CD14-positive monocyte (primary cell): Measurements from ENCODE around the gene SLC6A11. TPM values are rescaled to one million over a fixed set of nuclear protein-coding genes. Genes with fewer than 3 reads are reported as not detected.

Source experiments
- DNase-seq, 3 donors: peaks; one replicate each; pipeline ENCODE4 v3.0.0-alpha.2; 2011 to 2022
- H2AFZ ChIP-seq: 2 replicates; pipeline ENCODE4 v1.6.0; 2012; ENCODE audit warnings: mild to moderate bottlenecking, low read depth, low read length, inconsistent platforms; ENCODE audit not compliant: insufficient read depth, poor library complexity, severe bottlenecking
- H3K27ac ChIP-seq, 2 donors: 1 replicate in 1 of 2; 2 replicates in 1 of 2; pipeline ENCODE4 v1.5.1; 2012 to 2013; ENCODE audit warnings: low read length in 2 of 2, control low read depth in 1 of 2, inconsistent platforms in 1 of 2, low read depth in 1 of 2, mild to moderate bottlenecking in 1 of 2
- H3K27me3 ChIP-seq, 2 donors: one replicate each; pipeline versions ENCODE4 v1.6.0 to v1.6.1; 2011 to 2013; ENCODE audit warnings: low read length in 2 of 2; ENCODE audit not compliant: control insufficient read depth in 2 of 2, insufficient read depth in 2 of 2
- H3K36me3 ChIP-seq, 2 donors: replicated peaks in 1 of 2; 1 replicate in 1 of 2; 2 replicates in 1 of 2; pipeline versions ENCODE4 v1.5.1 to v1.6.1; 2012 to 2013; ENCODE audit warnings: low read length in 2 of 2, control low read depth in 1 of 2, inconsistent platforms in 1 of 2, mild to moderate bottlenecking in 1 of 2; ENCODE audit not compliant: insufficient read depth in 2 of 2, control insufficient read depth in 1 of 2
- H3K4me1 ChIP-seq, 2 donors: 1 replicate in 1 of 2; 2 replicates in 1 of 2; pipeline versions ENCODE4 v1.5.1 to v1.6.1; 2012 to 2013; ENCODE audit warnings: low read length in 2 of 2, control low read depth in 1 of 2, inconsistent platforms in 1 of 2, mild to moderate bottlenecking in 1 of 2, moderate library complexity in 1 of 2; ENCODE audit not compliant: insufficient read depth in 2 of 2, control insufficient read depth in 1 of 2
- H3K4me2 ChIP-seq: replicated peaks from 2 replicates; pipeline ENCODE3; 2012; ENCODE audit warnings: low read length, moderate library complexity, mild to moderate bottlenecking; ENCODE audit not compliant: poor library complexity, severe bottlenecking; ENCODE audit errors: extremely low read depth
- H3K4me3 ChIP-seq, 3 experiments: fragments of 200-600 bp in 1 of 3; sonication (generic) in 1 of 3; replicated peaks in 1 of 3; 1 replicate in 2 of 3; 2 replicates in 1 of 3; pipeline ENCODE4 v1.5.1; 2011 to 2013; ENCODE audit warnings: low read length in 3 of 3, mild to moderate bottlenecking in 3 of 3, control low read depth in 2 of 3, low read depth in 2 of 3, inconsistent platforms in 1 of 3, moderate library complexity in 1 of 3
- H3K79me2 ChIP-seq: 2 replicates; pipeline ENCODE4 v1.6.0; 2012; ENCODE audit warnings: mild to moderate bottlenecking, control low read depth, inconsistent platforms, low read length, moderate library complexity; ENCODE audit not compliant: insufficient read depth
- H3K9ac ChIP-seq: 2 replicates; pipeline ENCODE4 v1.6.0; 2017; ENCODE audit warnings: low read length, mild to moderate bottlenecking; ENCODE audit not compliant: insufficient read depth, poor library complexity, severe bottlenecking
- H3K9me3 ChIP-seq, 2 donors: replicated peaks in 1 of 2; 1 replicate in 1 of 2; 2 replicates in 1 of 2; pipeline versions ENCODE4 v1.5.1 to v1.6.1; 2012 to 2013; ENCODE audit warnings: low read length in 2 of 2, control low read depth in 1 of 2; ENCODE audit not compliant: control insufficient read depth in 1 of 2, insufficient read depth in 1 of 2
- H4K20me1 ChIP-seq: 2 replicates; pipeline ENCODE4 v1.6.0; 2012; ENCODE audit warnings: mild to moderate bottlenecking, low read length, control low read depth, moderate library complexity; ENCODE audit not compliant: insufficient read depth
- H3K27ac Mint-ChIP-seq, 7 donors: one replicate each; pipeline ENCODE4 v1.8.0; 2020; ENCODE audit warnings: mild to moderate bottlenecking in 7 of 7, mixed read lengths in 7 of 7, moderate library complexity in 6 of 7, inconsistent platforms in 2 of 7
- H3K27me3 Mint-ChIP-seq, 3 donors: one replicate each; pipeline ENCODE4 v1.8.0; 2021 to 2022; ENCODE audit warnings: low read depth in 3 of 3, mild to moderate bottlenecking in 3 of 3, mixed read lengths in 3 of 3, moderate library complexity in 3 of 3, inconsistent platforms in 1 of 3
- H3K36me3 Mint-ChIP-seq, 2 donors: one replicate each; pipeline ENCODE4 v1.8.0; 2020; ENCODE audit warnings: mixed read lengths in 2 of 2, inconsistent platforms in 1 of 2, mild to moderate bottlenecking in 1 of 2
- H3K4me1 Mint-ChIP-seq: one replicate; pipeline ENCODE4 v1.8.0; 2020; ENCODE audit warnings: mild to moderate bottlenecking, mixed read lengths
- H3K4me3 Mint-ChIP-seq, 2 donors: one replicate each; pipeline ENCODE4 v1.8.0; 2020; ENCODE audit warnings: mild to moderate bottlenecking in 2 of 2, mixed read lengths in 2 of 2, moderate library complexity in 1 of 2
- H3K9me3 Mint-ChIP-seq, 7 donors: one replicate each; pipeline ENCODE4 v1.8.0; 2020 to 2022; ENCODE audit warnings: mixed read lengths in 7 of 7, mild to moderate bottlenecking in 6 of 7, moderate library complexity in 6 of 7, inconsistent platforms in 2 of 7
- WGBS: methylation state at CpG from one replicate; pipeline ENCODE4 v1.1.5; 2013; ENCODE audit warnings: missing lambda C conversion rate; ENCODE audit not compliant: insufficient coverage; 5-methylcytosine and 5-hydroxymethylcytosine counted together
- intact Hi-C, 2 donors: fragments of 100-400 bp; cut with micrococcal nuclease; formaldehyde crosslinking; loops; one replicate each; pipeline versions ENCODE4 v1.15.0 to v1.15.1; 2023
- polyA plus RNA-seq, 3 donors: library from polyadenylated mRNA; depleted of rRNA in 1 of 3; unstranded in 2 of 3; stranded (reverse) in 1 of 3; fragments of 300-500 nt in 2 of 3; fragments of >200 nt in 1 of 3; fragmentation: Illumina TruSeq in 2 of 3; gene quantifications; 1 replicate in 2 of 3; 2 replicates in 1 of 3; pipeline ENCODE4 v1.2.3, GENCODE V29; 2012 to 2021
- TF ChIP-seq, protein P1 (sequence below): fragments of 200-600 bp; IDR thresholded peaks from one replicate; pipeline ENCODE4 v1.8.0; 2022; ENCODE audit warnings: antibody characterized with exemption, mild to moderate bottlenecking

Gene SLC6A11
- polyA plus RNA-seq, 3 donors: not detected

DNA sequence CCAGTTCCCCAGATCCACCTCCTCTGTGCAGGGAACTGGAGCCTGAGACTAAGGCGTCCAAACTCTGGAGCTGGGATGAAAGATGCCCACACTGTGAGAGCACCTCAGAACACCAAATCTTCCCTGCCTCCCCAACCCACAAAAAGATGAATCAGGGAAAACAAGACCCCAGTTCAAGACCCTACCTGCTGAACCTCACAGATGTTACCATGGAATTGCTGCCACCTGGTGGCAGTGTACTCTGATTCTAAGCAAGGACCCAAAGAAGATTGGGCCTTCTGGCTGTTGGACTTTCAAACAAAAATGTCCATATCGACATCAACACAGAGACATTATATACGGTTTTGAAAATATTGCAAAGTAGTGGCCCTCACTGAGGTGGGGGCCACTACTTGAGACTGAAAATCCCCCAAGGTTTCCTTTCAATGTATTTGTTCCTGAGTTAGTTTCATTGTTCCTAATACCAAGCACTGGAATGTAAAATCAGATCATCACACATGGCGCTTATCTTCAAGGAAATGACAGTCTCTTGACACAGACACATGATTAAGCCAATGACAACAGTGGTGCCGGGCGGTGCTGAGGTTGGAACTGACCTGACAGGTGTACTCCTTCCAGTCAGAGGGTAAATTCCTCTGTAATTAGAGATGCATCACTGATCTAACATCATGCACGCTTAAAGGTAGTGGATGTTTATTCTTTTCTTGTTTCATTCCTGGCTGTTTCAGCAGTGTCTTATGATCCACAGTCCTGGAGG lies 67.6 kb downstream of the SLC6A11 start:
- no peak overlapping the region for H3K4me3 Mint-ChIP-seq

DNA sequence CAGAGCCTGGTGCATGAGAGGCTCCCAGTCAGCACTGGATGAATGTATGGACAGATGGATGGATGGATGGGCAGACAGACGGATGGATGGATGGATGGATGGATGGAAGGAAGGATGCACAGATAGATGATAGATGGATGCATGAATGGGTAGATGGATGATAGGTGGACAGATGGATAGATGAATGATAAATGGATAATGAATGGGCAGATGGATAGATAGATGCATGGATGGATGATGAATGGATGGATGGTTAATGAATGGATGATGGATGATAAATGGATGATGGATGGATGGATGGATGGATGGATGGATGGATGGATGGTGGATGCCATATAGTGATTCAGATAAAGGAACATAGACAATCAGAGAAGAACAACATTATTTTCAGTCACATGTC lies 71.0 kb downstream of the SLC6A11 start:
- peaks cover 9% of the 10 kb centered on the region for H3K4me1 Mint-ChIP-seq
- peaks cover 2 to 12% (median 9%) of the 10 kb centered on the region in 7 donors for H3K9me3 Mint-ChIP-seq
- H3K27ac Mint-ChIP-seq: no peak overlapping the region
- intact Hi-C loops: no loop called here
- peaks cover 5 to 12% of the 10 kb centered on the region in 2 donors for H3K9me3 ChIP-seq
- TF ChIP-seq, protein P1, sequence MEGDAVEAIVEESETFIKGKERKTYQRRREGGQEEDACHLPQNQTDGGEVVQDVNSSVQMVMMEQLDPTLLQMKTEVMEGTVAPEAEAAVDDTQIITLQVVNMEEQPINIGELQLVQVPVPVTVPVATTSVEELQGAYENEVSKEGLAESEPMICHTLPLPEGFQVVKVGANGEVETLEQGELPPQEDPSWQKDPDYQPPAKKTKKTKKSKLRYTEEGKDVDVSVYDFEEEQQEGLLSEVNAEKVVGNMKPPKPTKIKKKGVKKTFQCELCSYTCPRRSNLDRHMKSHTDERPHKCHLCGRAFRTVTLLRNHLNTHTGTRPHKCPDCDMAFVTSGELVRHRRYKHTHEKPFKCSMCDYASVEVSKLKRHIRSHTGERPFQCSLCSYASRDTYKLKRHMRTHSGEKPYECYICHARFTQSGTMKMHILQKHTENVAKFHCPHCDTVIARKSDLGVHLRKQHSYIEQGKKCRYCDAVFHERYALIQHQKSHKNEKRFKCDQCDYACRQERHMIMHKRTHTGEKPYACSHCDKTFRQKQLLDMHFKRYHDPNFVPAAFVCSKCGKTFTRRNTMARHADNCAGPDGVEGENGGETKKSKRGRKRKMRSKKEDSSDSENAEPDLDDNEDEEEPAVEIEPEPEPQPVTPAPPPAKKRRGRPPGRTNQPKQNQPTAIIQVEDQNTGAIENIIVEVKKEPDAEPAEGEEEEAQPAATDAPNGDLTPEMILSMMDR: no peak
- no peak overlapping the region for H3K4me3 Mint-ChIP-seq
- no peak overlapping the region for H3K9ac ChIP-seq
- H3K4me3 ChIP-seq: no peak overlapping the region
- no peak overlapping the region for H3K4me2 ChIP-seq
- H3K79me2 ChIP-seq: no peaks in the 10 kb centered on the region
- H3K36me3 Mint-ChIP-seq: no peaks in the 10 kb centered on the region
- H4K20me1 ChIP-seq: no peaks in the 10 kb centered on the region
- no peak overlapping the region for H3K27ac ChIP-seq
- no peak for DNase-seq
- no peaks in the 10 kb centered on the region for H3K36me3 ChIP-seq
- no peak overlapping the region for H2AFZ ChIP-seq
- H3K4me1 ChIP-seq: peaks cover 8 to 17% of the 10 kb centered on the region in 2 donors
- 100% methylated on average over 1 of the region's 1 CpG for WGBS
- peaks cover 0 to 3% (median 0%) of the 10 kb centered on the region in 3 donors for H3K27me3 Mint-ChIP-seq
- H3K27me3 ChIP-seq: no peaks in the 10 kb centered on the region

More for the DNA sequence above, 67.6 kb downstream of the SLC6A11 start:
- no peak overlapping the region for H3K9ac ChIP-seq
- H3K36me3 ChIP-seq: no peaks in the 10 kb centered on the region
- no peak overlapping the region for H3K4me3 ChIP-seq
- H3K4me2 ChIP-seq: no peak overlapping the region
- no peak overlapping the region for H3K27ac Mint-ChIP-seq
- 92% methylated on average over 5 of the region's 7 CpGs for WGBS
- intact Hi-C loops: loop anchor here (5.0 kb wide), 2 partner anchors 121 to 126 kb away; no protein-coding TSS in a partner anchor
- no peak for DNase-seq
- H3K27me3 Mint-ChIP-seq: peaks cover 0 to 5% (median 2%) of the 10 kb centered on the region in 3 donors
- peaks cover 5 to 6% of the 10 kb centered on the region in 2 donors for H3K4me1 ChIP-seq
- H3K36me3 Mint-ChIP-seq: no peaks in the 10 kb centered on the region
- no peaks in the 10 kb centered on the region for H3K79me2 ChIP-seq
- H3K4me1 Mint-ChIP-seq: peaks cover 7% of the 10 kb centered on the region
- no peaks in the 10 kb centered on the region for H3K27me3 ChIP-seq
- H3K9me3 Mint-ChIP-seq: peaks cover 0 to 2% (median 0%) of the 10 kb centered on the region in 7 donors
- no peaks in the 10 kb centered on the region for H3K9me3 ChIP-seq
- TF ChIP-seq, protein P1: peak; percentile 3
- H2AFZ ChIP-seq: no peak overlapping the region
- H4K20me1 ChIP-seq: no peaks in the 10 kb centered on the region
- no peak overlapping the region for H3K27ac ChIP-seq
